GM23248 (cell line): ENCODE measurements around the gene PLCH1. TPM values are rescaled to one million over a fixed set of nuclear protein-coding genes. Genes with fewer than 3 reads are reported as not detected.
A peak's percentile ranks its signal among the peaks of the same experiment; 100 is the strongest.

Experiments
- DNase-seq: peaks from one replicate; pipeline ENCODE4 v3.0.0-alpha.2; 2015
- H2AFZ ChIP-seq: fragments of 200-600 bp; sonication (generic); 2 replicates; pipeline ENCODE4 v1.6.1; 2016; ENCODE audit warnings: antibody characterized with exemption
- H3F3A ChIP-seq: fragments of 200-600 bp; sonication (generic); 2 replicates; pipeline ENCODE4 v1.6.1; 2016; ENCODE audit warnings: mild to moderate bottlenecking, antibody characterized with exemption, mixed run types; ENCODE audit not compliant: insufficient read depth
- H3K27ac ChIP-seq: fragments of 200-600 bp; sonication (generic); 2 replicates; pipeline ENCODE4 v1.5.1; 2016; ENCODE audit warnings: mild to moderate bottlenecking
- H3K27me3 ChIP-seq: fragments of 200-600 bp; sonication (generic); replicated peaks from 2 replicates; pipeline ENCODE4 v1.6.1; 2016; ENCODE audit warnings: mild to moderate bottlenecking; ENCODE audit not compliant: insufficient read depth
- H3K36me3 ChIP-seq: fragments of 200-600 bp; sonication (generic); 2 replicates; pipeline ENCODE4 v1.6.1; 2016; ENCODE audit warnings: low read depth, mild to moderate bottlenecking
- H3K4me1 ChIP-seq: fragments of 200-600 bp; sonication (generic); 2 replicates; pipeline ENCODE4 v1.6.1; 2016; ENCODE audit warnings: mild to moderate bottlenecking; ENCODE audit not compliant: insufficient read depth
- H3K4me2 ChIP-seq: fragments of 200-600 bp; sonication (generic); one replicate; pipeline ENCODE4 v1.6.1; 2016; ENCODE audit warnings: mild to moderate bottlenecking; ENCODE audit not compliant: unreplicated experiment
- H3K4me3 ChIP-seq: fragments of 200-600 bp; sonication (generic); 2 replicates; pipeline ENCODE4 v1.5.1; 2016; ENCODE audit warnings: mild to moderate bottlenecking
- H3K79me2 ChIP-seq: fragments of 200-600 bp; sonication (generic); 2 replicates; pipeline ENCODE4 v1.6.1; 2016; ENCODE audit warnings: mild to moderate bottlenecking; ENCODE audit not compliant: insufficient read depth
- H3K9ac ChIP-seq: fragments of 200-600 bp; sonication (generic); 2 replicates; pipeline ENCODE4 v1.6.1; 2016; ENCODE audit warnings: mild to moderate bottlenecking
- H3K9me2 ChIP-seq: fragments of 200-600 bp; sonication (generic); 2 replicates; pipeline ENCODE4 v1.6.1; 2016; ENCODE audit warnings: mixed run types, mild to moderate bottlenecking, moderate library complexity; ENCODE audit not compliant: insufficient read depth
- H3K9me3 ChIP-seq: fragments of 200-600 bp; sonication (generic); one replicate; pipeline ENCODE4 v1.6.1; 2017; ENCODE audit warnings: low read depth
- H4K20me1 ChIP-seq: fragments of 200-600 bp; sonication (generic); 2 replicates; pipeline ENCODE4 v1.6.0; 2016; ENCODE audit not compliant: insufficient read depth
- EZH2 ChIP-seq: fragments of 200-600 bp; sonication (generic); IDR thresholded peaks from 2 replicates; pipeline ENCODE4 v1.6.1; 2018; ENCODE audit warnings: antibody characterized with exemption, mild to moderate bottlenecking; ENCODE audit not compliant: insufficient read depth, poor library complexity, severe bottlenecking
- EZH2phosphoT487 ChIP-seq: fragments of 200-600 bp; sonication (generic); IDR thresholded peaks from 2 replicates; pipeline ENCODE4 v1.6.1; 2018; ENCODE audit warnings: antibody characterized with exemption, moderate library complexity, mild to moderate bottlenecking, low read depth; ENCODE audit not compliant: insufficient read depth
- WGBS, 2 experiments: methylation state at CpG; one replicate each; pipeline ENCODE4 v1.1.6; 2015 to 2017; ENCODE audit warnings: low lambda C conversion rate in 2 of 2, low coverage in 1 of 2; ENCODE audit errors: missing lambda C conversion rate in 2 of 2; 5-methylcytosine and 5-hydroxymethylcytosine counted together
- in situ Hi-C: fragments of 300-500 bp; cut with MboI; formaldehyde crosslinking; loops from 2 replicates; pipeline ENCODE4 v1.15.0; 2020
- polyA plus RNA-seq: library from polyadenylated mRNA; unstranded; fragments of >200 nt; fragmentation: Nextera tagmentation; extraction: Ambion mirVana; gene quantifications from 2 replicates; pipeline ENCODE4 v1.2.1, GENCODE V29; 2016
- total RNA-seq: library from RNA; depleted of rRNA; stranded (reverse); fragments of >200 nt; shearing (Covaris generic); gene quantifications from 2 replicates; pipeline ENCODE4 v1.2.3, GENCODE V29; 2014

PLCH1 gene
- total and polyA plus RNA-seq, 2 experiments from 2014 or later, result not detected

DNA sequence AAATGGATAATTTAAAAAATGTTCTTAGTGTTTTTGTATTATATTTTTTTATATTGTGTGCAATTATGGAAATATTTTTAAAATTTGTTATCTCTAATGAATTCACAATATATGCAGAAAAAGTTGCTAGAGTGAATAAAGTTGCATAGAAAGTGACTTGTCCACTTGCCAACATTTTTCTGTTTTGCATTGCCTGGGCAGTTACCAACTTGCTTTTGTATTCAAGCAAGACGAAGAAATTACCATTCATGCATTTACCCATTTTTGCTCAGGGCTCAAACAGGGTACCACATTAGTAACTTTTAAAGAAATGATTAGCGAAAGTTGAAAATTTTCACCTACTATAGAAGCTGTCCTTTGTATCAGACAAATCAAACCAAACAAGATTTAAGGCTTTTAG lies 298.5 kb downstream of the PLCH1 start:
- TF ChIP-seq EZH2 (no peak), EZH2phosphoT487 (no peak)
- Histone ChIP-seq H4K20me1 (no peaks in the 10 kb centered on the region), H3K4me3 (no peak overlapping the region), H3K9me3 (no peaks in the 10 kb centered on the region), H3F3A (no peaks in the 10 kb centered on the region; the same call in 1 of the 2 replicates), H3K9me2 (no peaks in the 10 kb centered on the region), H3K9ac (no peak overlapping the region), H3K36me3 (no peaks in the 10 kb centered on the region), H3K4me2 (no peak overlapping the region), H3K4me1 (peaks cover 13% of the 10 kb centered on the region), H2AFZ (no peak overlapping the region), H3K27me3 (no peaks in the 10 kb centered on the region), H3K79me2 (no peaks in the 10 kb centered on the region), H3K27ac (no peak overlapping the region)
- 90 to 95% methylated on average over 2 of the region's 2 CpGs for WGBS, 2 experiments
- DNase-seq, result no peak
- in situ Hi-C loops, result no loop called here

DNA sequence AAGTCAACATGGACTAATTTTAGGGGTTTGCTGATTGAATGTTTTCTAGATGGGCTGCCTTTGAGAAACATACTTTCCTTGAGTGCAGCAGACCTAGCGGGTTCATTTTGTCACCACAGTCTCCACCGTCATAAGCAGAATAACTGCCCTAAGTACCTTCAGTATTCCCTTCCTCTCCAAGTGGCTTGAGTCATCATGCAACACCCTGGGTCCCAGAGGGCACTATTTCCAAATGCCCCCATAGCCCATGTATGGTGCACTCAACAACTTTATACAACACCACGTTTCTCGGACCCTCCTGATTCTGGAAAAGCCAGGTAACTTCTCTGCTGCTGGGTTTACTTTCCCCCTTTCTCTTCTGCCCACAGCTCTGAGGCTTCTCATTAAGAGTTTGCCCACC lies 300.1 kb downstream of the PLCH1 start:
- Histone ChIP-seq H4K20me1 (no peaks in the 10 kb centered on the region), H3K4me3 (no peak overlapping the region), H3K36me3 (no peaks in the 10 kb centered on the region), H3K9me3 (no peaks in the 10 kb centered on the region), H3K4me2 (no peak overlapping the region), H3K27ac (no peak overlapping the region), H3K4me1 (peaks cover 21% of the 10 kb centered on the region), H3K27me3 (no peaks in the 10 kb centered on the region), H3K9me2 (no peaks in the 10 kb centered on the region), H3K79me2 (no peaks in the 10 kb centered on the region), H3K9ac (no peak overlapping the region), H2AFZ (no peak overlapping the region), H3F3A (no peaks in the 10 kb centered on the region; the same call in none of the 2 replicates)
- WGBS, 2 experiments, result 91 to 93% methylated on average over 4 of the region's 4 CpGs
- in situ Hi-C loops, result no loop called here
- DNase-seq, result no peak
- no peak for TF ChIP-seq EZH2
- TF ChIP-seq EZH2phosphoT487, result no peak

DNA sequence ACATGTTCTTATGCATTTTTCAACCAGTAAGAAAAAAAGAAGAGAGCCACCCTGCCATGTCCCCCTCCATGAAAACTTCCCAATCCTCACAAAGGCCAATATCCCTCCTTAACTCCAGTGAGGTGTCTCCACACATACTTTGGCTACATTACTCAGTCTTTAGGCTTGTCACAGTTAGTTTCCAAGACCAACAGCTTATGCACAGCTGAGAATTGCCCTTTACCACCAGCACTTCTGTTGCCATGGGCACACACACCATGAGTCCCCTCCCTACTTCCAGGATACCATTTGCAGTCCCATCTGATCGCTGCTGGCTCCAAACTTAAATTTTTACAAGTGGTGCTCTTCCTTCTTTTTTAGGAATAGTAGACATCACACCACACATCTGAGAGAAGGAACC lies 301.1 kb downstream of the PLCH1 start:
- Histone ChIP-seq H4K20me1 (no peaks in the 10 kb centered on the region), H3K27ac (no peak overlapping the region), H3K9ac (no peak overlapping the region), H3K36me3 (no peaks in the 10 kb centered on the region), H3K79me2 (no peaks in the 10 kb centered on the region), H2AFZ (no peak overlapping the region), H3K4me1 (peaks cover 21% of the 10 kb centered on the region), H3K9me2 (no peaks in the 10 kb centered on the region), H3F3A (no peaks in the 10 kb centered on the region; the same call in none of the 2 replicates), H3K27me3 (no peaks in the 10 kb centered on the region), H3K4me3 (no peak overlapping the region), H3K4me2 (no peak overlapping the region), H3K9me3 (no peaks in the 10 kb centered on the region)
- TF ChIP-seq EZH2phosphoT487, result no peak
- TF ChIP-seq EZH2, result no peak
- in situ Hi-C loops, result no loop called here
- DNase-seq, result peak; percentile 29
- WGBS, 2 experiments, result 38 to 57% methylated on average over 1 of the region's 1 CpG

DNA sequence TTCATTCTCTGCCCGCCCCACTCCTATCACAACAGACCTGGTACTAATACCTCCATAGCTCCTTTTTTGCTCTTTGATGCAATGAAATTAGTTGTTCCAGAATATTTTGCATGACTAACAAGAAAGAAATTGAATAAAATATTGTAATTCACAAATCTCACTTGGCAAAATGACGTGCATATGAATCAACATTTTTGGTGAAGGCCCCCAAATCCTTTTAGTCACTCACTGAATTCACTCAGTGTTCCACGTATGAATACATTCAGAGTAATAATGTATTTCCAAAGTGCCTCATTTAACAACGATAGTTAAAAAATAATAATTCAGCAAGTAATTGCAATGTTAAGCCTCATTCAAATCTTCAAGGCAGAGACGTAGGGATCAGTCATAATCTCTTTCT lies 302.8 kb downstream of the PLCH1 start:
- no peak overlapping the region for H2AFZ ChIP-seq
- peak; percentile 72 for DNase-seq
- no peaks in the 10 kb centered on the region for H3K36me3 ChIP-seq
- H3K9ac ChIP-seq, result no peak overlapping the region
- no peak overlapping the region for H3K4me3 ChIP-seq
- H3K4me2 ChIP-seq, result peak overlapping the region; percentile 22
- H3K27ac ChIP-seq, result peak overlapping the region; percentile 20; the same call in 1 of the 2 replicates
- peaks cover 27% of the 10 kb centered on the region for H3K4me1 ChIP-seq
- no peaks in the 10 kb centered on the region for H4K20me1 ChIP-seq
- no peaks in the 10 kb centered on the region for H3K79me2 ChIP-seq
- no peaks in the 10 kb centered on the region for H3K9me3 ChIP-seq
- 37 to 42% methylated on average over 5 of the region's 5 CpGs for WGBS, 2 experiments
- in situ Hi-C loops, result no loop called here
- TF ChIP-seq EZH2phosphoT487, result no peak
- no peak for TF ChIP-seq EZH2
- H3K27me3 ChIP-seq, result no peaks in the 10 kb centered on the region
- no peaks in the 10 kb centered on the region for H3K9me2 ChIP-seq
- H3F3A ChIP-seq, result peaks cover 4% of the 10 kb centered on the region

DNA sequence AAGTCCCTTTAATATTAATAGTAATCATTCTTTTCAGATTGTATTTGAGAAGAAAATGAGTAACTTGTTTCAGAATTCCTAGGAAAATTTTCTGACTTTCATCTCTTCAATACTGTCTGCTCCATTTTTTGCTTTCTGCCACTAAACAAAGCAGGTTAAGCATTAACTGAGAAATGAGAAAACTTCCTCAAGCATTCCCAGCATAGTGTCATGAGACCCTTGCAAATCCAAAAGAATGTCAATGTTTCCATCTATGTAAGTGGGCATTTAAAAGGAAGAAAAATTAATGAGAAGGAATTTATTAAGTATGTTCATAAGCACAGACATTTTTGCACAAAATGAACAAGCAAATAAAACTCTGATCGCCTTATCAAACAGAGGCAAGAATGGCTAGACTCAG lies 303.4 kb downstream of the PLCH1 start:
- Histone ChIP-seq H3K27me3 (no peaks in the 10 kb centered on the region), H3K79me2 (no peaks in the 10 kb centered on the region), H3K9me3 (no peaks in the 10 kb centered on the region), H3F3A (peaks cover 5% of the 10 kb centered on the region), H4K20me1 (no peaks in the 10 kb centered on the region), H3K9ac (no peak overlapping the region), H3K4me2 (no peak overlapping the region), H2AFZ (peak overlapping the region; percentile 35; the same call in 1 of the 2 replicates), H3K4me3 (no peak overlapping the region), H3K4me1 (peaks cover 32% of the 10 kb centered on the region), H3K9me2 (0 out of 2 replicates have a peak, but pooled peaks cover 1% of the 10 kb centered on the region), H3K27ac (no peak overlapping the region), H3K36me3 (no peaks in the 10 kb centered on the region)
- no peak for TF ChIP-seq EZH2
- TF ChIP-seq EZH2phosphoT487, result no peak
- DNase-seq, result no peak
- in situ Hi-C loops, result no loop called here
- 86% methylated on average over 1 of the region's 1 CpG for WGBS, 2 experiments
